GM19452 (cell line): Measurements from ENCODE around the gene CDCA8.
"Not testable (repeated sequence)": the region's sequence is repeated elsewhere in the genome, so short reads cannot be mapped to it uniquely, and the experiment has no call there.

Experiments used
- ATAC-seq: cut with Tn5 transposase; IDR thresholded peaks from one replicate; pipeline ENCODE4 v1.9.1; 2021; ENCODE audit not compliant: unreplicated experiment

CDCA8 gene

DNA sequence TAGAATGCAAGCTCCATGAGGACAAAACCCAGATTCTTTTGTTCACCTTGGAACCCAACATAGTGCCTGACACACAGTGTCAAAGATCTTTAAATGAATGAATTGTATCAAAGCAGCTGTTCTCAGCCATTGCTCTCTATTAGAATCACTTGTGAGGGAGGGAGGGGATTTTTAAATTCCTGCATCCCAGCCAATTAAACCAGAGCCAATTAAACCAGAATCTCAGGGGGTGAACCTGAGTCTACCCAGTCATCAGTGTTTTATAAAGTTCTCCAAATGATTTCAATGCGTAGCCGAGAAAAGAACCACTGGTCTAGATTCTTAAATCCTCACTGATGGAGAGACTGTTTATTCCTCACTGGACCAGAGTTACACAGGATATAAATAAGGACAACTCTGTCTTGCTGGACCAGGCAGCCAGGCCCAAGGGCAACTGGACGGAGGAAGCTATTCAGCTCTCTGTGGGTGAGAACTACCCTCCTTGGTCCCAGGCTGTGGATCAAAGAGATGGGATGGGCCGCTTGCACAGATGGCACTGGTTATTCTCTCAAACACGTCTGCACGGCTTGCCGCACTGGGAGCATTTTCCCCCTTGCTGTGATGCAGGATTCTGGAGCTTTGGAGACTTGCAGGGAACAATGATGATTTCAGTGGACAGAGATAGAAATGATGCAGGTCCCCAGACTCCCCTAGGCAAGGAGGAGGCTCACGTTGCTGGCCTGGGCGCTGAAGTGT is 20.0 kb upstream of the CDCA8 start:
- no peak for ATAC-seq

DNA sequence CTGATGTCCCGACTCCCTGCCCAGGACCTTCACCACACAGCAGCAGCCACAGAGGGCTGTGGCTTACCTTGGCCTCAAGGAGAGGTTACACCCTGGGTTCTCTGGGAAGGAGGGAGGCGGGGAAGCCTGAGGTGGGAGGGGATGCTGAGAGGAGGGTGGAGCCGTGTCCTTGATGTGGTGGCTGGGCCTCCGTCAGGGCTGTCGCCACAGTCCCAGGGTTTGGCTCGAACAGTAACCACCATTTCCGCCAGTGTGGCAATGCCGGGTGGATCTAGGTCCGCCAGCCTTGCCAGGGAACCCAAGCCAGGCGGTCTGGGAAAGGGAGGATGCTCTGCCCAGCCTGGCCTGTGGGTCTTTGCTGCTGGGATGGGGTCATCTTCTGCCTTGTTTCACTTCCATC is 18.4 kb upstream of the CDCA8 start:
- ATAC-seq, result no peak

DNA sequence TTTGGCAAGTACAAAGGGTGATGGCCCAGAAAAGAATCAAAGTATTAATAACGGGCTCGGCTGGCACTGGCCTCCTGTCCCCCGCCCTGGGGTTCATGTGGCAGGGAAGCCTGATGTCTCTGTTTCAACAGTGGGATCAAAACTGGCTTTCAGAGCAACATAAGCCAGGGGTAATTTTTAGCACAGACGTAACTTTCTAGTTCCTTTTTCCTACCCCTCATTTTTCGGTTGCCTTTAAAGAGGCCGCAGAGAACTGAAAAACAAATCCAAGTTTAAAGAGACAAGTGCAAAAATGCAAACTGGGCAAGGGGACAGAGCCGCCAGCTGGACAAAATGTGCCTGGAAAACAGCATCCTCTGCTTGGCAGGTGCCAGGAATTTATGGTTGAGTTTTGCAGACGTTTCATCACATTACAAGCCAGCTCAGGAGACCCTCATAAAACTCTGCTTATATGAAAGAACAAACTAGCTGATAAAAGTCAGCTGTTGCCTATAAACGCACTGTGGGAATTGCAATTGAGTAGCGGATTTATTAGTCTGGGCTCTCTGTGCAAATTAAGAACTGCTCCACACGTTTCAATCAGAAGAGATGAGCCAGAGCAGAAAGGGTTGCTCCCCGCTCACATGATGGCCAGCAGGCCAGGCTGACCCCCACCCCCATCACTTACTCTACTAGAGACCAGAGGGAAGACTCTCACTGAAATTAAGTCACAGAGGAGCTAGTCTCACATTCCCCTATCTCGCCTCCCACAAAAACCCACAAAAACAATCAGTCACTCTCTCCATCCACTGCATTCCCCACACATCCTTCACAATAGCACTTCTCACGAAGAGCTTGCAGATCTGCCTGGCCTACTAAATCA is 15.8 kb upstream of the CDCA8 start:
- no peak for ATAC-seq

DNA sequence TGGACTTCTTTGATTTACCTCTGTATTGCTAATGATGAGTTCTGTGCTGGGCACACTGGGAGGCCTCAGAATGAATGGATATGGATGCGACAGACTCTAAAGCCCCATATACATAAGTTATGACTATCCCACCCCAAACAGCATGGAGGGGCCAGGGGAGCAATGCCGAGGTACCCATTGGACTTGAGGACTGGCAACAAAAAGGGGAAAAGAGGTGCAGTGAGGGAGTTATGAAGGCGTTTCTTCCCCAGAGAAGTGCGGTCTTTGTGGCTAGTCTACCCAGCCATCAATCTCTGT is 15.2 kb upstream of the CDCA8 start:
- no peak for ATAC-seq

DNA sequence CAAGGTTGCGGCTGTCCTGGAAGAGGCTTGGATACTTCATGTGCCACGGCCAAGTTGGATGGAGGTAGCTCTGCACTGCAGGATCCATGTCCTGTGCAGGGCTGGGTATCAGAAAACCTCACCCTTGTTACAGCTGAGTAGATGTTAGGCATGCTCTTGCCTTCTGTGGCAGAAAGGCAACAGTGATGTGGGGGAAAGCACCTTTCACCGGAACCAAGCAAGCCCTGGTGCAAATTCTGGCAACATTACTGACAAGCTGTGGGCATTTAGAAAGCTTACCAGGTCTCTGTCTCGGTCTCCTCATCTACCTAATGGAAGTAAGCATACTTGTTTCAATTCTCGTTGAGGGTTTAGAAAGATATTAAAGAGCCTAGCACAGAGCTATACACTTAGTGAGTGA is 14.5 kb upstream of the CDCA8 start:
- ATAC-seq, result no peak

DNA sequence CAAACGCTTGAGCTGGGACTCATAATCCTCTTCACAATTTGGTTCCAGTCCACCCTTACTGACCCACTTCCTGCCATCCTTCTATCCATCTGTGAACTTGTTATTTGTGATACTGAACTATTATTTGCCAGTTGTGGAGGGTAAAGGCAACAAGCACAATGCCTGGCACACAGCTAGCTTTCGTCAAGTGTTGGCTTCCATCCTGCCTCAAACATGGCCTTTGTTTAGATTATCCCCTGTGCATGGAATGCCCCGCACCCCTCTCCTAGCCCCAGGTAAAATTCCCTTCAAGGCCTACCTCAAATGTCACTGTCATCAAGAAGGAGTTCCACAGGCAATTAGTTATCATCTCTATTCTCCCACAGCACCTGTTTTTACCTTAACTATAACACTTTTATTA is 11.4 kb upstream of the CDCA8 start:
- no peak for ATAC-seq

DNA sequence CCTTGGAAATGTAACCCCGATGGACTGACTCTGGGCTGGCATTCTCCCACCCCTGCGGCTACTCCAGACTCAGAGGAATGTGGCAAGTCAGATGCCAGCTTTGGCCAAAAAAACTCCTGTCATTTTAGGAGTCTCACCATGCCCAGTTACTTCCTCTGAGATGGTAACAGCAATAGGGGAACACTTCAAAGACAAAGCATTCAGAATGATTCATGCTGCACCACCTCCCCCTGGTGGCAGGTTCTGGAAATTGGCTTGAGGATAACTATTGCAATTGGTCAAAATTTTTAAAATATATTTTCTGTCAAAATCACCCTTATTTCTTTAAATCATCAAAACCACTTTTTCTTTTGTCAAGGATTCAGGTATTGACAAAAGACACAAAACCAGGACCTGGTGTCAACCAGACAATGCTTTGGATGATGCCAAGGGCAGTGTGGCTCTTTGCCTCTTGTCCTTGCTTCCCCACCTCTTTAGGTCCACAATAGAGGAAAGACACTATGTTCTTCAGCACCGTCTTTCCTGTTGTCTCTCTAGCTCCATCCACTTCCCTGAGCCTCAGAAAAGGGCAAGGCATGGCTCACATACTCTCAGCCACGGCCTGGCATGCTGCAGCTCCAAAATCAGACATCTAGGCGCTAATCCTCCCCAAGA is 9.9 kb upstream of the CDCA8 start:
- no peak for ATAC-seq

DNA sequence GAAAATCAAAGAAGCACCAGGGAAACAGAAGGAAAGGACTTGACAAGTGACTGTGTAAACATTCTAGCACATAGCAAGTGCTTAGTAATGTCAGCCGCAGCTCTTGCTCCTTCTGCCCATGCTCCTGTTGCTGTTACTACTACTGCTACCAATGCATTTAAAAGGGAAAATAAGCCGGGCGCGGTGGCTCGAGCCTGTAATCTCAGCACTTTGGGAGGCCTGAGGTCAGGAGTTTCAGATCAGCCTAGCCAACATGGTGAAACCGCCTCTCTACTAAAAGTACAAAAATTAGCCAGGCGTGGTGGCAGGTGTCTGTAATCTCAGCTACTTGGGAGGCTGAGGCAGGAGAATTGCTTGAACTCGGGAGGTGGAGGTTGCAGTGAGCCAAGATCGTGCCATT is 8.1 kb upstream of the CDCA8 start:
- ATAC-seq, result not testable (repeated sequence)

DNA sequence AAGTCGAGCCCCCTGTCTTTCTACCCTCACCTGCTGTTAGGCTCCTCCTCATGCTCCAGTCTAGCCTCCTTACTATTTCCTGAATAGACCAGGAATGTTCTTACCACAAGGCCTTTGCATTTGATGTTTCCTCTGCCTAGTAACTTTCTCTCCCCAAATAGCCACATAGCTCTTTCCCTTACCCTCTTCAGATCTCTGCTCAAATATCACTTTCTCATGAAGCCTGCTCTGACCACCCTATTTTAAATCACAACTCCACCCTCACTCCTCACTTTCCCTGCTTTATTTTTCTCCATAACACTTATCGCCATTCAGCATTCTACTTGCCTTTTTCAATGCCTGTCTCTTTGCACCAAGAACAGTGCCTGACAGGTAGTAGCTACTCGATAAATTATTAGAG is 6.6 kb upstream of the CDCA8 start:
- no peak for ATAC-seq

DNA sequence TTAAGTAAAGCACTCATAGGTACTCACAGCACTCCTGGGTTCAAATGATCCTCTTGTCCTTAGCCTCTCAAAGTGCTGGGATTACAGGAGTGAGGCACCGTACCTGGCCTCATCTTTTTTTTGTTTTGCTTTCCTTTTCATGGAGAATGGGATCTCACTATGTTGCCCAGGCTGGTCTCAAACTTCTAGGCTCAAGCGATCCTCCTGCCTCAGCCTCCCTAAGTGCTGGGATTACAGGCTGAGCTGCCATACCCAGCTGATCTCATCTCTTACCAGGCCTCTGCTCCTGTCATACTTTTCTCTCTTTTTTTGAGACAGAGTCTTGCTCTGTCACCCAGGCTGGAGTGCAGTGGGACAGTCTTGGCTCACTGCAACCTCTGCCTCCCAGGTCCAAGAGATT is 4.6 kb upstream of the CDCA8 start:
- not testable (repeated sequence) for ATAC-seq

DNA sequence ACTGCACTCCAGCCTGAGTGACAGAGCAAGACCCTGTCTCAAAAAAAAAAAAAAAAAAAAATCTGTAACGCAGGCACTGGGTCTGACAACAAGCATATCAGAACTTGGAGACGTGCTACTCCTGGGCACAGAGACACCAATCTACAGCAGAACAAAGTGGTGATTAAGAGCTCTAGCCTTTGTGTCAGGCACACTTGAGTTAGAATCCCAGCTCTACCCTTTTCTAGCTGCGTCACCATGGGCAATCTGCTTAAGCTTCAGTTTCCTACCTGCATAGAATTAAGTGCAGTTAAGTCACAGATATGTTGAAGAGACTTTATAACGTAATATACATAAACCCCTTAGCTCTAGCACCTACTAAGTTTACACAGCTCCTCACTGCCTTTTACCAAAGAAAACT is 3.4 kb upstream of the CDCA8 start:
- no peak for ATAC-seq

DNA sequence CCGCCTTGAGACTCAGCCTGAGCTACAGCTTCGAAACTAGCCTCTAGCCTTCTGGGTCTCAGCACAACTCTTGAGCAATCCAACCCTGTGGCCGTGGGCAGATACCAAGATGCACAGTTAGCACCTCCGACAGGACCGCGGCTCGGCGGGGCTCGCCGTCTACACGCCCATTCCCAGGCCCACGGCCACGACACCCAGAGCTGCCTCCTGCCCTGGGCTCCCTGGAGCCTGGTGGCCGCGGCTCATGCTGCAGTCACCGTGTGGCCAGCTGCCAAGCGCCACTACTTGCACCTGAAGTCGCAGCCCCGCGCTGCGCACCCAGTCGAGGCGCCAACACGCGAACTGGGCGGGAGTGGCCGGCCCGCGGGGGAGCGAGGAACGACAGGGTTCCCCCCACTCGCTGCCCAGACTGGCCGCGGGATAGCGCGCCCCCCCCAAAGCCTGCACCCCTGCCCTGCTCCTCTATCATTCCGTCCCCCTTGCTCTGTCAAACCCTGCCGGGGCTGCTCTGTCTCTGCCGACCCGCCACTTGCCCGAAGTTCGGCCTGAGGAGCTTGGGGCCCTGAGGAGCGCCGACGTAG is 729 bp upstream of the CDCA8 start:
- peak; percentile 11 for ATAC-seq

DNA sequence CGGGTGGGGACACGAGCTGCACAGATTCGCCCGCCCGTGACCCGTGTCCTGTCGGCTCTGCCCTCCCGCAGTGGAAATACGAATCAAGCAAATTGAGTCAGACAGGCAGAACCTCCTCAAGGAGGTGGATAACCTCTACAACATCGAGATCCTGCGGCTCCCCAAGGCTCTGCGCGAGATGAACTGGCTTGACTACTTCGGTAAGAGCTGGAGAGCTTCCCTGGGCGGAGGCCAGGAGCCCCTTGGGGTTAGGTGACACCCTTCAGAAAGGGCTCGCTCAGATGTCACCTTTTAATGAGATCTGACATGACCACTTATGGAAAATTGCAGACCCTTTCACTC is 489 bp downstream of the CDCA8 start:
- ATAC-seq, result no peak

DNA sequence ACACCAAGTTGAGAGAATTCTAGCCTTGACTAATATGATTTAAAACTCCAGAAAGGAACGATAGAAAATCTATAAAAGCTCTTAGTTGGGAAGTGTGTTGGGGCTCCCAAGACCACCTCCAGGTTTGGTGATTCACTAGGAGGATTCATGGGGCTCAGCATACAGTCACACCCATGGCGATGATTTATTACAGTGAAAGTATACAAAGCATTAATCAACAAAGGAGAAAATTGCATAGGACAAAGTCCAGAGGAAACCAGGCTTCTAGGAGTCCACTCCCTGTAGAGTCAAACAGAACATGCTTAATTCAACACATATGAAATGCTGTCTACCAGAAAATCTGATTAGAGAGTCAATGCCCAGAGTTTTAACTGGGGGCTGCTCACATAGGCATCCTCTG is 4.8 kb downstream of the CDCA8 start:
- no peak for ATAC-seq

DNA sequence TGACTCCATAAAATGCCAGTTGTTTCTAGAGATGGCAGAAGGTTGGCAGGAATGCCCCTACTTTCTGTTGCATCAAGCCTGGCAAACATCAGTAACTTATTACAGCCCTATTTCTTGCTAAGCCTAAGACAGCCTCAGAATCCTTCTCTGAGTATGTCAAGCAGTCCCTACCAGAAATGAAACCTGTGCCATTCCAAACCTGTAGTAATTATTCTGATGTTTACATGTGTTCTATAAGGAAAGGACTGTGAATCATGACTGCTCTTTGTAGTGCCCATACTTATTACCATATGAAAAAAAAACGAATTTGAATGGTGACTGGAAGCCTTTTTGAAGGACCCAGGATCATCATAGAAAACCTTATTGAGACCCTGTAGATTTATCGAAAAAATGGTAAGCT is 5.4 kb downstream of the CDCA8 start:
- no peak for ATAC-seq

DNA sequence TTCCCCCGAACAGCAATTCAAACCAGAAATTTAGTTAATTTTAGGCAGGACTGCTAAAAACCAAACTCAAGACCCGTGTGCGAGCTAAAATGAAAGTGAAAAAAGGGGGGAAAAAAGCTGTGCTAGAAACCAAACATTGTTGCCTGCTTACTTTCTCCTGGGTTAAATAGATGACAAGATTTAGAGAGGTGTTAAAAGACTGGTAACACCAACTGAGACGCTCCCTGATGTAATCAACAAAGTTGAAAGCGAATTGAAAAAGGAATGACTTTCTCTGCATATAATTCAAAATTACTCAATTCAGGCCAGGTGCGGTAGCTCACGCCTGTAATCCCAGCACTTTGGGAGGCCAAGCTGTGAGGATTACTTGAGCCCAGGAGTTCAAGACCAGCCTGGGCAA is 6.8 kb downstream of the CDCA8 start:
- ATAC-seq, result no peak

DNA sequence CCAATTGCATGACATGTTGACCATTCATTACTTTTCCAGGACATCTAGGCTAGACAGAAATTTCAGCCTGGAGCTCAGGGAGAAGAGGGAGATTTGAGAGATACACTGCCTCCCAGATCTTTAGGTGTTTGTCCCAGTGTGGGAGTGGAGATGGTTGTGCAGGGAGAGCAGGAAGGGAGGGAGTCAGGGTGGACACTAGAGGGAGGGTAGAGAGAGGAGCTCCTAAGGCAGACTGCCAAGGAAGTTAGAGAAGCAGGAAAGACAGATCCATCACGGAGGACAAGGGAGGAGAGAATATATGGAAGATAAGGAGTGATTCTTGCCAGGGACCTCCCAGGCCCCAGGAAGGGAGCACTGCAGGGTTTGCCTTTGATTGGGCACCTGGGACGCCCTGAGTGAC is 8.7 kb downstream of the CDCA8 start:
- ATAC-seq, result no peak

DNA sequence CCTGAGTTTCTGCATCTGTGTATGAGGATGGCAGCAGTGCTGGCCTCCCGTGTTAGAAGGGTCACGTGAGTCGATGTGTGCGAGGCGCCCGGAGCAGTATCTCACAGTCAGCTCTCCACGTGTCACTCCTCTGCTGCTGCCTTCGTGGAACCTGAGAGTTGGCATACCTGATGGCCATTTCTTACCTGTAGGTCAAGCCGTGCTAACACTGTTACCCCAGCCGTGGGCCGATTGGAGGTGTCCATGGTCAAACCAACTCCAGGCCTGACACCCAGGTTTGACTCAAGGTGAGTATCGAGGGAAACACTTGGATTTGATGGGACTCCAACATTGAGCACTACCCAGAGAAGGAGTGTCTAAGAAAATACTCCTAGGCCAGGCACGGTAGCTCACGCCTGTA is 10.7 kb downstream of the CDCA8 start:
- no peak for ATAC-seq

DNA sequence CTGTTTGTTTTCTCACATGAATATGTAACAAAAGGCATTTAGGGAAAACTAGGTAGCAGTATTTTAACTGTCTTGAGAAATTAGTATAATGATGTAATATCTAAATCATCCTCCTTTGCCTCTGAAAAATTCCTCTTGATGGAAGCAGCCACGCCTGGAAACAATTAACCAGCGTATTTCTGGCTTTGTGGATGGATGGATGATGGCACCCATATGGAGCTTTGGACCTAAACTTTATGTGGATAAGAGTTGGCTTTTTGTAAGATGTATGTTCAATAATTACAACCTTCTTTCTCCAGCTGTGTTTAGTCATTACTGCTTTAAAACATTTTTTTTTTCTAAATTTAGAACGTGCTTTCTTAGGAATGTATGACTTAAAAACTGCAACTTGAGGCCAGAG is 12.7 kb downstream of the CDCA8 start:
- ATAC-seq, result no peak

DNA sequence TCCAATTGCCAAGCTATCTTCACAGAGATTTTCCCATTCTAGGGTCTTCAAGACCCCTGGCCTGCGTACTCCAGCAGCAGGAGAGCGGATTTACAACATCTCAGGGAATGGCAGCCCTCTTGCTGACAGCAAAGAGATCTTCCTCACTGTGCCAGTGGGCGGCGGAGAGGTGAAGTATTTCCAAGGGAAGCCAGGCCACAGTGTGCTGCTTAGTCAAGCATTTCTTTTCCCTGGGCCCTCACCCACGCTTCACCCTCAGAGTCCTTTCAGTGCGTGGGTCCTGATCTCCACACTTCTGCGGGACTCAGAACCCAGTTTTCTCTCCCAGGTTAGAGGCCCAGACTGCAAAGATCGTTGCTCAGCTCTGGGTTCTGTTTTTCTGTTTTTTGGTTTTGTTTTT is 13.1 kb downstream of the CDCA8 start:
- ATAC-seq, result no peak

DNA sequence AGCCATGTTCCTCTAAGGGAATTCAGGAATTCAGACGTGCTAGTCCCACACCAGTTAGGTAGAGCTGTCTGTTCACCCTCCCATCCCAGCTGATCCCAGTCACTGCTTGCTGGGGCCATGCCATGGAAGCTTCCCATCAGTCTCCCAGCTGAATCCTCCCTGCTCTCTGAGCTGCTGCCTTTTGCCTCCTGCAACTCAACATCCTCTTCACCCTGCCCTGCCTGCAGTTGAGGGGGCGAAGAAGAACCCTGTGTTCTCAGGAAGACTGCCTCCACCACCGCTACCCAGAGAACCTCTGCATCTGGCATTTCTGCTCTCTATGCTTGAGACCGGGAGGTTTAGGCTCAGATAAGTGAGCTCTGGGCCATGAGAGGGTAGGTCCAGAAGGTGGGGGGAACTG is 16.2 kb downstream of the CDCA8 start:
- no peak for ATAC-seq

DNA sequence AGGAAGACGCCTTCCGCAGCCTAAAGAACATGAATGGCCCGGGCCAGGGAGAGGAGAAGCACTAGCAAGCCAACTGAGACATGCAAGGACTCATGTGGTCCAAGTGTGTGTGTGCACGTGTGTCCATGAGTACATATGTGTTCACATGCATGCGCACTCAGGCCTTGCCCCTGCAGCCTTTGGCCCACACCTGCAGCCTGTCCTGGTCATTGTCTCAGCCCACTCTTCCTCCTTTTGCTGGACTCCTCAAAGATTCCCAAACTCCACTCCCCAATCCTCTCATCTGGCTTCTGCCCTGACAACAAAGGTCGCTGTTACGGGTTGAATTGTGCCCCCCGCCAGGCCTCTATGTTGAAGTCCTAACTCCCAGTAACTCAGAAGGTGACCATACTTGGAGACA is 21.9 kb downstream of the CDCA8 start:
- no peak for ATAC-seq
